HL-60 (cell line): ENCODE data around the gene DPYD.

Experiments
- DNase-seq, 2 experiments: peaks; one replicate each; pipeline ENCODE4 v3.0.0-alpha.2; 2010 to 2020; ENCODE audit warnings: low read depth in 1 of 2, low spot score in 1 of 2
- H3K27ac ChIP-seq: fragments of 250-450 bp; sonication (Bioruptor Pico); replicated peaks from 2 replicates; pipeline ENCODE4 v1.5.1; 2020; ENCODE audit warnings: mild to moderate bottlenecking, moderate library complexity
- H3K27me3 ChIP-seq: fragments of 250-450 bp; sonication (Bioruptor Pico); 2 replicates; pipeline ENCODE4 v1.5.1; 2021; ENCODE audit warnings: mild to moderate bottlenecking, moderate library complexity; ENCODE audit not compliant: insufficient read depth, poor library complexity, severe bottlenecking
- H3K4me3 ChIP-seq: replicated peaks from 2 replicates; pipeline ENCODE4 v1.5.1; 2011; ENCODE audit warnings: mild to moderate bottlenecking, control low read depth, low read length; ENCODE audit not compliant: insufficient read depth
- CTCF ChIP-seq: IDR thresholded peaks from one replicate; pipeline ENCODE4 v1.5.1; 2011; ENCODE audit warnings: low read length, control low read depth, inconsistent platforms; ENCODE audit not compliant: insufficient read depth
- GABPA ChIP-seq: IDR thresholded peaks from 2 replicates; pipeline ENCODE4 v1.6.1; 2012; ENCODE audit warnings: low read depth
- POLR2AphosphoS5 ChIP-seq: IDR thresholded peaks from 2 replicates; pipeline ENCODE4 v1.6.1; 2012; ENCODE audit warnings: low read depth
- REST ChIP-seq: IDR thresholded peaks from 2 replicates; pipeline ENCODE4 v1.6.1; 2012; ENCODE audit warnings: low read depth; ENCODE audit not compliant: insufficient replicate concordance
- SPI1 ChIP-seq: IDR thresholded peaks from 2 replicates; pipeline ENCODE4 v1.6.1; 2012; ENCODE audit warnings: low read depth, mild to moderate bottlenecking, borderline replicate concordance

DPYD gene

GRCh38 chr1:97764991-97765390 is 155.8 kb downstream of the DPYD start:
- no peak for TF ChIP-seq POLR2AphosphoS5
- no peak for TF ChIP-seq SPI1
- no peak for TF ChIP-seq GABPA
- no peak for TF ChIP-seq CTCF
- TF ChIP-seq REST: no peak
- no peak overlapping the region for H3K27ac ChIP-seq
- no peaks in the 10 kb centered on the region for H3K27me3 ChIP-seq
- no peak for DNase-seq
- no peak overlapping the region for H3K4me3 ChIP-seq

GRCh38 chr1:97761637-97762036 is 159.2 kb downstream of the DPYD start:
- no peak overlapping the region for H3K4me3 ChIP-seq
- no peak for TF ChIP-seq GABPA
- no peak for TF ChIP-seq POLR2AphosphoS5
- TF ChIP-seq CTCF: no peak
- no peak overlapping the region for H3K27ac ChIP-seq
- no peaks in the 10 kb centered on the region for H3K27me3 ChIP-seq
- DNase-seq: no peak

GRCh38 chr1:97759078-97759477 is 161.8 kb downstream of the DPYD start:
- Histone ChIP-seq H3K27ac (no peak overlapping the region), H3K4me3 (no peak overlapping the region), H3K27me3 (no peaks in the 10 kb centered on the region)
- no peak for DNase-seq
- TF ChIP-seq GABPA: no peak
- TF ChIP-seq REST: no peak
- TF ChIP-seq POLR2AphosphoS5: no peak
- no peak for TF ChIP-seq SPI1
- no peak for TF ChIP-seq CTCF

GRCh38 chr1:97758541-97759057 is 162.2 kb downstream of the DPYD start:
- no peaks in the 10 kb centered on the region for H3K27me3 ChIP-seq
- TF ChIP-seq CTCF (no peak), GABPA (no peak), SPI1 (no peak), POLR2AphosphoS5 (no peak), REST (no peak)
- H3K4me3 ChIP-seq: no peak overlapping the region
- no peak for DNase-seq
- no peak overlapping the region for H3K27ac ChIP-seq
